ENCODE data around the gene DDT.
"Not testable (repeated sequence)": the region's sequence is repeated elsewhere in the genome, so short reads cannot be mapped to it uniquely, and the experiment has no call there.

DDT gene

DNA sequence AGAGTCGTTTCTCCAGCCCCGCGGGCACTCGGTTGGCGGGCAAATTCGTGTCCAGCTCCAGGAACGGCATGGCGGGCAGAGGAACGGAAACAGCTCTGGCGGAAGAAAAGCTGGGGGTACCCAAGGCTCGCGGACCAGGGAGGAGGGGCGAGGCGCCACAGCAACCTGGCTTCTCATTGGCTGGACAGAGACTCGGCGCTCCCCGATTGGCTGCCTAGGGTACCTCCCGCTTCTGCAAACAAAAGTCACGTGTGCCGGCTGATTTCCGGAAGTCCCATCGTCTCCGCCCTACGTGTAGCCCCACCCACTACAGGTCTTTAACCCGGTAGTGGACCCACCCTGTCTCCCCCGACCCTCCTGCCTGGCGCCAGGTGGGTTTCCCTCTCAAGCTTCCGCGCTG is at the start of gene DDT:
Gene DDT (minus strand): TSS at position 97 of the 400 bp plus-strand sequence. CDS start 27 bp downstream, at position 70.
- not testable (repeated sequence) for DNase-seq

DNA sequence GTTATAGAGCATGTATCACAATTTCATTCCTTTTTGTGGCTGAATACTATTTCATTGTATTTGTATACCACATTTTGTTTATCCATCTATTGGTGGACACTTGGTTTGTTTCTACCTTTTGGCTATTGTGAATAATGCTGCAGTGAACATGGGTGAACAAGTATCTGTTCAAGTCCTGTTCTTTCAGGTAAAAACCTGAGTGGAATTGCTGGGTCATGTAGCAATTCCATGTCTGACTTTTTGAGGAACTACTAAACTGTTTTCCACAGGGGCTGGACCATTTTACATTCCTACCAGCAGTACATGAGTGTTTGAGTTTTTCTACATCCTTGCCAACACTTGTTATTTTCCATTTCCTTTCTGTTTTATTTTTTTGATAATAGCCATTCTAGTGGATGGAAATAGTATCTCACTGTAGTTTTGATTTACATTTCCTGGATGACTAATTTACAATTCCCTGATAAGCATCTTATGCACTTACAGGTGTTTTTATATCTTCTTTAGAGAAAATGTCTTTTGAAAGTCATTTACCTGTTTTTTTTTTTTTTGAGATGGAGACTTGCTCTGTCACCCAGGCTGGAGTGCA is 49.1 kb upstream of the DDT start:
- no peak for DNase-seq

DNA sequence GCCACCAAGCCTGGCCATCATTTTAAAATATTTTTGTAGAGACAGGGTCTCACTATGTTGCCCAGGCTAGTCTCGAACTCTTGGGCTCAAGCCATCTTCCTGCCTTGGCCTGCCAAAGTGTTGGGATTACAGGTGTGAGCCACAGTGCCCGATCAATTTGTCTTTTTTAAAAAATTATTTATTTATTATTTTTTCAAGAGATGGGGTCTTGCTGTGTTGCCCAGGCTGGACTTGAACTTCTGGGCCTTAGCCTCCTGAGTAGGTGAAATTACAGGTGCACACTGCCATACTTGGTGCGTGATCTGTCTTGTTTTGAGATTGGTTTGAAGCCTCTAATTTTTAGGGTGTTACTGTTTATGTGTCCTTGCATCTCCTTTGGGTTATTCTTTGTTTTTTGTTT is 47.1 kb upstream of the DDT start:
- DNase-seq, result no peak

DNA sequence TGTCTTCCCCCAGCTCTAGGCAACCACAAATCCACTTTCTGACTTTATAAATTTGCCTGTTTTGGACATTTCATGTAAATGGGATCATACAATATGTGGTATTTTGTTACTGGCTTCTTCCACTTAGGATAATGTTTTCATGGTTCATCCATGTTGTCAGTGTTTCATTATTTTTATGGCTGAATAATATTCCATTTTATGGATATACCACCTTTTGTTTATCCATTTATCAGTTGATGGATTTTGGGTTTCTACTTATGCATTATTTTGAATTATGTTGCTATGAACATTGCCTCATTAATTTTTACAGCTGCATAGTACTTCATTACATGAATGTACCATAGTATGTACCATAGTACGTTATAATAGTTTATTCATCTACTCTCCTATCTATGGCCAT is 41.9 kb upstream of the DDT start:
- no peak for DNase-seq

DNA sequence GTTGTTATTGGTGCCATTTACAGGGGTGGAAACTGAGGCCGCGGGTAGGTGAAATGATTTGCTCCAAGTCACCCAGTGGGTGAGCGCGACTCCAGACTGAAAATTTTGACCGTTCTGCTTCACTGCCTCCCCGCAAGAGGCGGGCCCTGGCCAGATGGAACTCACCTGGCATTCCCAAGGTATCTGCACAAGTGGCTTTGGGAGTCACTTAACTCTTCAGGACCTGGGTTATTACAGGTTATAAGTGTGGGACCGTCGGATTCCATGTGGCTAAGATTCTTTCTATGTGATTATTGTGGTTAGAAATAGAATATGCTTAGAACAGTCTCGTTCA is 37.5 kb upstream of the DDT start:
- DNase-seq, result no peak

GRCh38 chr22:24010018-24010391 is 35.8 kb upstream of the DDT start:
- no peak for DNase-seq

DNA sequence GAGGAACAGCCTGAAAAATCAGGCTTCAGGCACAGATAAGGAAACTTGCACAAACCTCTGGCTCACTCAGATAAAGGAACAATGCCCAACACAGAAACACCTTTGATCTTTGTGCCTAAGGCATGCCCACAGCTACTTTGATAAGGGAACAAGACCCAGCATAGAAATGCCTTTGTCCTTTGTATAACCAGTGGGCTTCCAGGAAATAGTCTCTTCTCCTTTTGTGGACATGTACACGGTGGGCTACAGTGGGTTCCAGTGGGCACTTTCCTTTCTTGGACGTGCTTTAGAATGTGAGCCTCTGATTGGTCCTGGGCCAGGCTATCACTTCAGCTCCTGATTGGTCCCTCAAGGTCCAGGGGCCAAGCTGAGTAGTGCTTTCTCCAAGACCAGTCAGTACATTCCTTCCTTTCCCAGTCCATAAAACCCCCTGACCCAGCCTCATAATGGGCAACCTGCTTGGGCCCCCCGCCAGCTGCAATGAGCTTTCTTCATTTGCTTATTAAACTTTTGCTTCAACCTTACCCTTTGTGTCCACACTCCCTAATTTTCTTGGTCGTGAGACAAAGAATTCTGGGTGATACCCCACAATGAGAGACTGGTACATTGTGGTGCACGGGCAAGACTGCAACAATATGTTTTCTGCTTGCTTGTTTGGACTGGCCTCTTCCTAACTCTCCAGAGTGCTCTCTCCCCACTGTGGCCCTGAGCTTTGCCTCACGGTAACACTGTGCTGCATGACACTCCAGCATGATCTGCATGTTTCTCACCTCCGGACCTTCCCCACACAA is 35.2 kb upstream of the DDT start:
- no peak for DNase-seq

GRCh38 chr22:24008381-24009226 is 34.4 kb upstream of the DDT start:
- DNase-seq, result no peak

- no peak for DNase-seq
Observed at GRCh38 chr22:24008022-24008283, 33.7 kb upstream of the DDT start.

GRCh38 chr22:24007253-24008021 is 33.2 kb upstream of the DDT start:
- DNase-seq, result no peak

DNA sequence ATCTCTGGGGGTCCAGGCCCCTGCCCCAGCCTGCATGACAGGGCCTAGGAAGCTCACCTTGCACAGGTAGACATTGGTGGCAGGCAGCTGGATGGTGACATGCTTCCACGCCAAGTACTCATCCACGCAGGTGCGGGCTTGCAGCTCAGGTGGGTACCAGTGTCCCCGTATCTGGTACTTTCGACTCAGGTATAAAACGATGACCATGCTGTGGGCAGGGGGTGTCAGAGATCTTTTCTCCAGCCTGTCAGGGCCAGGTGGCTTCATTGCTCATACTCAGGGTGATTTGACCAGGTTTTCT is 32.6 kb upstream of the DDT start:
- DNase-seq, result no peak

- DNase-seq, result no peak
Observed at GRCh38 chr22:24006207-24006913, 32.1 kb upstream of the DDT start.

DNA sequence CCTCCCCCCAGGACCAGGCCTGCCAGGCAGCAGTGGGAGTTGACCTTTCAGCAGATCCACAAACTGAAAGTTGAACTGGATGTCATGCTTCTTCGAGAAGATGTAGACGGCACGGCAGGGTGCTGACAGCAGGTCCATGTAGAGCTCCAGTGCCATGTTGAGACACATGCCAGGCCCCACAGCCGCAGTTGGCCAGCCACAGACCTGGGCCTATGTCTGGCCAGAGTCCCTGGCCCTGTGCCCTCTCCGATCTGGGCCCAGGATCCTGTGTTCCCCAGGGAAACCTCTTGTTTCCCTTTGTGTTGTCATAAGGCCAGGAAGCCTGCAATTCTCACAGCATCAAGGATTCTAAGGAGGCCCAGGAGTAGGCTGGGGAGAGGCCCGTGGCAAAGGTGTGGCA is 31.0 kb upstream of the DDT start, which contains the start of gene GSTT4:
Gene GSTT4 (minus strand): TSS at position 253 of the 400 bp plus-strand sequence. CDS start 97 bp downstream, at position 156.
- DNase-seq, result no peak

DNA sequence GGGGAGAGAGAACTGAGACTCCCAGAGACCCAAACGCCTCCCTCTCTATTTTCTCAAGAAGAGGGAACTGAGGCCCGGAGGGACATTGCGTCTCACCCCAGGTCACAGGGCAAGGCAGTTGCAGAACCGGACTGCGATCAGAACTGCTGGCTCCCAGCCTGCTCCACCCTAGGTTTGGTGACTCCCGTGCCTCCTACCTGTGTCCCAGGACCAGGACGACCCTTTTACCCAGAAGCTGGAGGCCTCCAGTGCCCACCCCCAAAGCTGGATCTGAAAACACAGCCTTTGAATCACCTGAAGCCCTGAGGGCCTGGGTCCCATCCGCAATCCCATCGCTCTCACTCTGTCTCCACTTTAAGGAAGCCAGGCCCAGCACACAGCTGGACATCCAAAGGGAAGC is 29.6 kb upstream of the DDT start:
- DNase-seq, result no peak

- DNase-seq, result no peak
Observed at GRCh38 chr22:24002851-24003250, 28.6 kb upstream of the DDT start.

DNA sequence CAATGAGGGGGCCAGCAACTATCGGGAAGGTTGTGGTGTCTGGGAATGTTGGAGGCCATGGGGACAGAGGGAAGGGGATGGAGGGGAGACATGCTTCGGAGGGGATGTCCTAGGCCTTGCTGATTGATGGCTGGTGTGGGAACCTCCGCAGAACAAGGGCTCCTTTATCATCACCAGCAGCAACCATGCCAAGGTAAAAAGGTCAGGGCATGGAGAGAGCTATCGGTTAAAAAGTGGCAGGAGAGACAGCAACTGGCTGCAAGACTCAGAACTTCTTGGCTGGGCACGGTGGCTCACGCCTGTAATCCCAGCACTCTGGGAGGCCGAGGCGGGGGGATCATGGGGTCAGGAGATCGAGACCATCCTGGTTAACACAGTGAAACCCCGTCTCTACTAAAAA is 28.0 kb upstream of the DDT start:
- DNase-seq, result no peak

DNA sequence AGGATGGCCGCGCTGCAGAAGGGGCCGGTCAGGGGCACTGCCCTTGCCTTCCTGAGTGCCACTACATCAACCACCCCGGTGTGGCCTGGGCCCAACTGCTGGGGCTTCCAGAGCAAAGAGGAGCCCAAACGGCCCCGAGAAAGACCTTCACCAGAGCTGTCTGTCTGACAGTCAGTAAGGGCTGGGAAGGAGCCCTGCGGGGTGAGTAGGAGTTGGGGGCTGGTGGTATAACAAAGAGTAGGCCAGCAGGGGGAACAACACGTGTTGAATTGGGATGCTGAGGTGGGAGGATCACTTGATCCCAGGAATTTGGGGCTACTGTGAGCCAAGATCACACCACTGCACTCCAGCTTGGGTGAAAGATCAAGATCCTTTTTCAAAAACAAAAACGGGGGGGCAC is 27.1 kb upstream of the DDT start:
- DNase-seq, result no peak

GRCh38 chr22:23999779-24000178 is 25.5 kb upstream of the DDT start:
- not testable (repeated sequence) for DNase-seq

DNA sequence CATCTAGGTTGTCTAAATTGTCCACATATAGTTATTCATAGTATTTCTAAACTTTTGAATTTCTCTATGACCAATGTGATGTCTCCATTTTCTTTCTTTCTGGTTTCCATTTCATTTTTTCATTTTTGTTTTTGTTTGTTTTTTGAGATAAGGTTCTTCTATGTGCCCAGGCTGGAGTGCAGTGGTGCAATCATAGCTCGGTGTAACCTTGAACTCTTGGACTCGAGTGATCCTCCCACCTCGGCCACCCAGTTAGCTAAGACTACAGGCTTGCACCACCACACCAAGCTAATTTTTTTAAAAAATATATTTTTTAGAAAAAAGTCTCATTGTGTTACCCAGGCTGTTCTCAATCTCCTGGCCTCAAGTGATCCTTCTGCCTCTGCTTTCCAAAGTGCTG is 22.9 kb upstream of the DDT start:
- no peak for DNase-seq

GRCh38 chr22:23993581-23994177 is 19.4 kb upstream of the DDT start:
- DNase-seq, result not testable (repeated sequence)

GRCh38 chr22:23993080-23993479 is 18.8 kb upstream of the DDT start:
- DNase-seq, result not testable (repeated sequence)

DNA sequence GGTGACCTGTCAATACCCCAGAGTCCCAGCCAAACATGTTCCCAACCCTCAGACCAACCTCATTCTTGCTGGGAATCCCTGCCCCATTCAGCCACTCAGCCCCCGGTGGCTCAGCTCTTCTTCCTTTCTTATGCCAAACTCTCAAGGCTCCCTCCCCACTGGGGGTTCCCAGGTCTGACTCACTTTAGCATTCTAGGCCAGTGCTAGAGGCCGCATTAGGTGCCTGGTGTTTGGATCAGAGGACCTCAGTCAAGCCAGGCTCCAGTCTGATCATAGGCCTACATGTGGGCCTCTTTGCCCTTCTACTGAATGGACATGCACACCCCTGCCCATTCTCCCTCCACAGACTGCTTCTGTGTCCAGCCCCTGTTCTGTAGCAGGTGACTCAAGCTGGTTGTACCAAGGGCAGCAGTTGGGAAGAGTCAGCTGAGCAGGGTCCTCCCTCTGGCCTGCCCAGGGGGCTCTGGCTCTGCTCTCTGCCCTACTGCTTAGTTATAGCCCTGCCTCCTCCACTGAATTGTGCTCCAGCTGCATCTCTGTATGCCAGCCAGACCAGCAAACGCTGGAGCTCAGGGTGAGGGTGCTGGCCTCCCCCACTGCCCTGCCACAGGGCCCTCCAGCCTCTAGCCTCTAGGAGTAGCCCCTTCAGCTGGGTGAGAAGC is 15.5 kb upstream of the DDT start:
- DNase-seq, result not testable (repeated sequence)
